GM12801 (cell line): ENCODE data around the gene ANKRD9.

Source experiments
- TF ChIP-seq, protein P1 (sequence below): IDR thresholded peaks from one replicate; pipeline ENCODE4 v1.5.1; 2011; ENCODE audit warnings: control low read depth; ENCODE audit not compliant: insufficient read length; ENCODE audit errors: extremely low read depth

Gene ANKRD9

DNA sequence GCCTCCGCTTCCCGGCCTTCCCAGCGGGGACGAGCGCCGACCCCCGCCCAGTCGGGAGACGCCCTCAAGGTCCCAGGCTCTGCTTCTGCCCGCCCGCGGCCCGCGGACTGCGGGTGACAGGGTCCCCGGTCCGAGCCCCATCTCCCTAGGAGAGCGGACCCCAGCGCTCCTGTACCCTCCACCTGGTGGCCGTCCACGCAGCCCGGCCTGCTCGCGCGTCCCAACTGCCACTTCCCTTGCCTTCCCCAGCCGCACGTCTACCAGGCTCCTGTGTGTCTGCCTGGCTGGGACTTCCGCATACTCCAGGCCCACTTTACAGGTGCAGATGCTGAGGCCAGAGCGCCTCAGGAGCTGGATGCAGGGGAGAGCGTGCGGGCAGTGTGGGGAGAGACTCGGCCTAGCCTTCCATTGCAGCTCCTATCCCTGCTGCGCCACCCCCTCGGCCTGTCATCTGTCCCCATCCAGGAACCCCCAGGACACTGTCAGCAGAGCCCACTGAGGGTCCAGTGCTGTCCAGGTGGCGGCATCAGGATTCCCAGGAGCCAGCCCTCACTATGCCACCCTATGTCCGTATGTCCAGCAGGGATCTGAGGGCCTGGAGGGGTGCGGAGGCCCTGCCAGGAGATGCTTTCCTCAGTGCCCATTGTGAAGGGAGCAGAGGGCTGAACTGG lies 8.0 kb upstream of the ANKRD9 start:
- TF ChIP-seq, protein P1, sequence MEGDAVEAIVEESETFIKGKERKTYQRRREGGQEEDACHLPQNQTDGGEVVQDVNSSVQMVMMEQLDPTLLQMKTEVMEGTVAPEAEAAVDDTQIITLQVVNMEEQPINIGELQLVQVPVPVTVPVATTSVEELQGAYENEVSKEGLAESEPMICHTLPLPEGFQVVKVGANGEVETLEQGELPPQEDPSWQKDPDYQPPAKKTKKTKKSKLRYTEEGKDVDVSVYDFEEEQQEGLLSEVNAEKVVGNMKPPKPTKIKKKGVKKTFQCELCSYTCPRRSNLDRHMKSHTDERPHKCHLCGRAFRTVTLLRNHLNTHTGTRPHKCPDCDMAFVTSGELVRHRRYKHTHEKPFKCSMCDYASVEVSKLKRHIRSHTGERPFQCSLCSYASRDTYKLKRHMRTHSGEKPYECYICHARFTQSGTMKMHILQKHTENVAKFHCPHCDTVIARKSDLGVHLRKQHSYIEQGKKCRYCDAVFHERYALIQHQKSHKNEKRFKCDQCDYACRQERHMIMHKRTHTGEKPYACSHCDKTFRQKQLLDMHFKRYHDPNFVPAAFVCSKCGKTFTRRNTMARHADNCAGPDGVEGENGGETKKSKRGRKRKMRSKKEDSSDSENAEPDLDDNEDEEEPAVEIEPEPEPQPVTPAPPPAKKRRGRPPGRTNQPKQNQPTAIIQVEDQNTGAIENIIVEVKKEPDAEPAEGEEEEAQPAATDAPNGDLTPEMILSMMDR: no peak

DNA sequence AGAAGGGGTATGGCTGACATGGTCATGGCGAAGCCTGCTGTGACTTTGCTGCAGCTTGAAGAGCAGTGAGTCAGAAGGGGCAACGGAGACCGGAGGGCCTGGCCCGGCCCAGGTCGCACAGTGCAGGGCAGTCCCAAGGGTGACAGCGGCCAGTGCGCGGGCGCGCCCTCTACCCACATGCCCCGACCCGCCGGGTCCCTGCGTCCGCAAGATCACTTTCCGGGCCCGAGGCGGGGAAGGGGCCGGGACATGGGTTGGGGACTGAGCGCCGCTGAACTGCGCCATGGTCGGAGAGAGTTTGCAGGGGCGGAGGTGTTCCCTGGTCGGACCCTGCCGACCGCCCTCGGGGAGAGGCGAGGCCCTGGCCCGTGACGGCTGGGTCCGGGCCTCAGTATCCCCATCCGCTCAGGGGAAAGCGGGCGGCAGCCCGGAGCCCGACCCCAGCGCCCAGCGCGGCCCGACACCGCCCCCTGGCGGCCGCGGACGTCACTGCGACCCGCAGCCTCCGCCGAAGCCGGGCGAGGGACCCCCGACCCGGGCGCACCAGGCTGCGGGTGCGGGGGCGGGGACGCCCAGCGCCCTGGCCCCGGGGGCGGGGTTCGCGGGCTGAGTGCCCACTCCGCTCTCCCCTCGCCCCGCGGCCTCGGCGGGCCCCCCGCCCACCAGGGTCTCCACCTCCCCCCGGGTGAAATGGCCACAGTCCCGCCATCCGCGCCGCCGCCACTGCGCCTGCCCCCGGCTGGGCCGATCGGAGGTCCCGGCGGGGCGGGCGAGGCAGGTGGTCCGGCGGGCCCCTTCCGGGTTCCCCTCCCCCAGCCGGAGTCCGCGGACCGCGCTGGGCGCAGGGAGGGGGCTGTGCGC lies 7.2 kb upstream of the ANKRD9 start:
- TF ChIP-seq, protein P1: no peak

DNA sequence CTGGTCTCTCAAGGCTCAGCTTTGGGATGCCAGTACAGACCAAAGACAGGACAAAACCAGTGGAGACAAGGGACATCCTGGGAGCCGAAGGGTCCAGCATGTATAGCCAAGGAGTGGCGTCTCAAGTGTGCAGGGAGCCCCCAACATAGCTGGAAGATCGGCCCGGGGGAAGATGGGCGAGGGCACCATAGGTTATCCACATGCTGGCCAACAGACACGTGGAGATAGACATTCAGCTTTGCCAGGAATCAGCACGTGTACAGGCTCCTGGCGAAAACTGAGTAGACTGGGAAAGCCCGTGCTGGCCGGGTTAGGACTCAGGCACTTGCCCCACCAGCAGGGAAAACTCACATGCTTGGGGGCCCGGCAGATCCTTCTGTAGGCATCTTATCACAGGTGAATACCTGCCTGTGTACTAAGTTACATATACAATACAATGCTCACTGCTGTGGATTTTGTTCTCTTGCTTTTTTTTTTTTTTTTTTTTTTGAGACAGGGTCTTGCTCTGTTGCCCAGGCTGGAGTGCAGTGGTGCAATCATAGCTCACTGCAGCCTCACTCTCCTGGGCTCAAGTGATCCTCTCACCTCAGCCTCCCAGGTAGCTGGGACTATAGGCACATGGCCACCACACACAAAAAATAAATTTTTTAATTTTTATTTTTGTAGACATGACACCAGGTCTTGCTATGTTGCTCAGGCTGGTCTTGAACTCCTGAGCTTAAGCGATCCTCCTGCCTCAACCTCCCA lies 5.6 kb upstream of the ANKRD9 start:
- TF ChIP-seq, protein P1: no peak

DNA sequence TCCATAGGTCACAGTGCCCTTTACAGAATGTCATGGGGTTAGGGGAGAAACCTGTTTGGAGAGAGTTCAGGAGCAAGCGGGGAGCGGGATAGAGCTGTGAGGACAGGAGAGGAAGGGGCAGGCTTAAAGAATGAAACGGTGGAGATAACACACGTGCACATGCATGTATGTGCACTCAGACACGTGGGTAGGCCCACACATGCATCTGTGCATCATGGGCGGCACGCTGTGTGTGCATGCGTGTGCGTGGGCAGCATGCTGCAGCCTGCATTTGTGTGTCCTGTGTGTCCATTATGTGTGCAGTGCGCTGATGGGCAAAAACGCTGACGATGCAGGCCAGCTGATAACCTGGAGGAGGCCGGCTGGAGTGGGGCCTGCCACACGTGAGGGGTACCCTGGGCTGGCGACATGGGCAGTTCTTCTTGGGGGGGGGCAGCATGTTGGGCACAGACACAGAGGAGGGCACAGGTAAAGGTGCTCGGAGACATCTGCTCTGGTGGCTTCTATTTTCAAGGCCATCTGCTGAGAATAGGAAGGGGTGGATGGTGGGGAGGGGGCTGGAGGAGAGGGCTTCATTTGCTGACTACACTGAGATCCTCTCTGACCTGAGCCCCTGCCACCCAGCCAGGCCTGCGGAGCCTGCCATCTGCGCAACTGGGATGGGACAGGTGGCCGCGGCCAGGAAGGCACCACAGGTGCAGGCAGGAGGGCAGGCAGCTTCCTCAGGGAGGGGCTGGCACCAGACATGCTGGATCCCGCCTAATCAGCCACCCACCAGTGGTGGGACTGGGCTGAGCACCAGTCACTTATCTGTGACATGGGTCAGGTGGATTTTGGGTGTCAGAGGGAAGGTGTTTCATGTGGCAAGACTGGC lies 4.6 kb upstream of the ANKRD9 start:
- TF ChIP-seq, protein P1: no peak

DNA sequence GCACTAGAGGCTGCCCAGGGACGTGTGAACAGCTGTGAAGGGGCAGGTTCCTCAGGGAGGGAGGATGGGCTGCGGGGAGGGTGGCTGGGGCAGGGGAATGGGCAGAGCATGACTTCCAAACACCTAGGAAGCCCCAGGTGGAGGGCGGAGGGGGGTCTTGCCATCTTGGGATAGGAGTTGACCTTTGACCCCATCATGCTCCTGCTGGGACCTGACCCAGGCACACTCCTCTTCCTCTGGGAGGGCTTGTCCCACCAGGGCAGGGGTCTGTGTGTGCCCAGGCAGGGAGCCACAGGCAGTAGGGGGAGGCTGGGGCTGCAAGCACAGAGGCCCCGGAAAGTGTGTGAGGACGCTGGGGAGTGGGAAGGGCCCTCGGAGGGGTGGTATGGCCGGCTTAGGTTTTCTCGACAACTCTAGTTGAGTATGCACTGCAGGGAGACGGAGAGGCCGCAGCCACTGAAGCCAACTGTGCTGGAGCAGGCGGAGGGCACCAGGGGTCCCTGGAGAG lies 3.3 kb upstream of the ANKRD9 start:
- TF ChIP-seq, protein P1: no peak

DNA sequence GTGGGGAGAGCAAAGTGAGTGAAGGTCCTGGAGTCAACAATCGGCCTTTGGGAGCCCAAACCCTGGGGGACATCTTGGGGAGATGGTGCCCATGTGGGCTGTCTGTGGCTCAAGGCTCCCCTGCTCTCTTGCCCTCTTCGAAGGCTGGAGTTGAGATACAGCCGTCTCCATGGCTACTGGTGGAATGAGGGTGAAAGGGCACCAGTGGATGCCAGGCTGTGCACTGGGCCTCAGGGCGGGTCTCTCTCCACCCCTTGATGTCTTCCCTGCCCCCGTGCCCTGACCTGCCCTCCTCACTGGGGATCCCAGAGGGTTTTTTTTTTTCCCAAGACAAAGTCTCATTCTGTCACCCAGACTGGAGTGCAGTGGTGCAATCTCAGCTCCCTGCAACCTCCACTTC lies 2.0 kb upstream of the ANKRD9 start:
- TF ChIP-seq, protein P1: no peak
